ENCODE results near the gene TNFSF8. TPM values are rescaled to one million over a fixed set of nuclear protein-coding genes. Genes with fewer than 3 reads are reported as not detected.

Gene TNFSF8
- total RNA-seq, 1 donor from 2014 or later: not detected

GRCh38 chr9:114928671-114929070, 1.7 kb downstream of the TNFSF8 start:
- no peak for TF ChIP-seq CTCF (IDR thresholded peaks at IDR 0.05)
- DNase-seq (ENCODE audit: low spot score): no peak
- Mint-ChIP-seq H3K27ac (ENCODE audit: unreplicated experiment) (no peak overlapping the region), H3K27me3 (ENCODE audit: low read depth) (peaks cover 60% of the 10 kb centered on the region), H3K36me3 (ENCODE audit: low read depth) (no peaks in the 10 kb centered on the region), H3K4me3 (ENCODE audit: unreplicated experiment) (no peak overlapping the region), H3K9me3 (ENCODE audit: low read depth) (no peaks in the 10 kb centered on the region), H3K4me1 (ENCODE audit: low read depth) (no peaks in the 10 kb centered on the region)

GRCh38 chr9:114928136-114928535, 2.3 kb downstream of the TNFSF8 start:
- Mint-ChIP-seq H3K4me3 (ENCODE audit: unreplicated experiment) (no peak overlapping the region), H3K27ac (ENCODE audit: unreplicated experiment) (no peak overlapping the region), H3K27me3 (ENCODE audit: low read depth) (peaks cover 59% of the 10 kb centered on the region), H3K36me3 (ENCODE audit: low read depth) (no peaks in the 10 kb centered on the region), H3K9me3 (ENCODE audit: low read depth) (peaks cover under 1% of the 10 kb centered on the region), H3K4me1 (ENCODE audit: low read depth) (no peaks in the 10 kb centered on the region)
- no peak for DNase-seq (ENCODE audit: low spot score)
- TF ChIP-seq CTCF (IDR thresholded peaks at IDR 0.05): no peak

- H3K27ac Mint-ChIP-seq (ENCODE audit: unreplicated experiment): no peak overlapping the region
- peaks cover 2% of the 10 kb centered on the region for H3K9me3 Mint-ChIP-seq (ENCODE audit: low read depth)
- H3K36me3 Mint-ChIP-seq (ENCODE audit: low read depth): no peaks in the 10 kb centered on the region
- H3K27me3 Mint-ChIP-seq (ENCODE audit: low read depth): peaks cover 39% of the 10 kb centered on the region
- DNase-seq (ENCODE audit: low spot score): no peak
- no peaks in the 10 kb centered on the region for H3K4me1 Mint-ChIP-seq (ENCODE audit: low read depth)
- no peak for TF ChIP-seq CTCF (IDR thresholded peaks at IDR 0.05)
- no peak overlapping the region for H3K4me3 Mint-ChIP-seq (ENCODE audit: unreplicated experiment)
Observed at GRCh38 chr9:114925672-114926071, 4.7 kb downstream of the TNFSF8 start.

- Mint-ChIP-seq H3K9me3 (ENCODE audit: low read depth) (peaks cover 2% of the 10 kb centered on the region), H3K36me3 (ENCODE audit: low read depth) (no peaks in the 10 kb centered on the region), H3K27me3 (ENCODE audit: low read depth) (peaks cover 33% of the 10 kb centered on the region), H3K4me1 (ENCODE audit: low read depth) (no peaks in the 10 kb centered on the region), H3K27ac (ENCODE audit: unreplicated experiment) (no peak overlapping the region), H3K4me3 (ENCODE audit: unreplicated experiment) (no peak overlapping the region)
- no peak for TF ChIP-seq CTCF (IDR thresholded peaks at IDR 0.05)
- DNase-seq (ENCODE audit: low spot score): no peak
Observed at GRCh38 chr9:114925039-114925438, 5.4 kb downstream of the TNFSF8 start.

GRCh38 chr9:114924327-114924726, 6.1 kb downstream of the TNFSF8 start:
- Mint-ChIP-seq H3K27ac (ENCODE audit: unreplicated experiment) (no peak overlapping the region), H3K4me3 (ENCODE audit: unreplicated experiment) (no peak overlapping the region), H3K36me3 (ENCODE audit: low read depth) (no peaks in the 10 kb centered on the region), H3K27me3 (ENCODE audit: low read depth) (peaks cover 29% of the 10 kb centered on the region), H3K4me1 (ENCODE audit: low read depth) (peaks cover 5% of the 10 kb centered on the region), H3K9me3 (ENCODE audit: low read depth) (peaks cover 2% of the 10 kb centered on the region)
- no peak for TF ChIP-seq CTCF (IDR thresholded peaks at IDR 0.05)
- no peak for DNase-seq (ENCODE audit: low spot score)

Data from chondrocyte (in vitro differentiated cells).